Stimulated activated naive CD8-positive, alpha-beta T cell treated with anti-CD3 and anti-CD28 coated beads, Interleukin-15, Interleukin-2, amounts not matched to agents 100 ng/mL and 50 ng/mL, for 24 hours (primary cell): ENCODE measurements around the gene DLEC1.
"Not testable (repeated sequence)": the region's sequence is repeated elsewhere in the genome, so short reads cannot be mapped to it uniquely, and the experiment has no call there.

Experiments
- H3K27ac Mint-ChIP-seq: one replicate; pipeline ENCODE4 v1.8.0; 2021; ENCODE audit warnings: mild to moderate bottlenecking, mixed read lengths
- H3K27me3 Mint-ChIP-seq: one replicate; pipeline ENCODE4 v1.8.0; 2021; ENCODE audit warnings: mixed read lengths
- H3K36me3 Mint-ChIP-seq: one replicate; pipeline ENCODE4 v1.8.0; 2021; ENCODE audit warnings: low read depth, mixed read lengths
- H3K4me1 Mint-ChIP-seq: one replicate; pipeline ENCODE4 v1.8.0; 2021; ENCODE audit warnings: low read depth, mixed read lengths
- H3K4me3 Mint-ChIP-seq: one replicate; pipeline ENCODE4 v1.8.0; 2021; ENCODE audit warnings: mild to moderate bottlenecking, mixed read lengths
- H3K9me3 Mint-ChIP-seq: one replicate; pipeline ENCODE4 v1.8.0; 2021; ENCODE audit warnings: mixed read lengths

DLEC1 gene

GRCh38 chr3:38127611-38128302, 88.7 kb downstream of the DLEC1 start:
- Mint-ChIP-seq H3K9me3 (no peaks in the 10 kb centered on the region), H3K27ac (peak overlapping the region; percentile 41), H3K27me3 (no peaks in the 10 kb centered on the region), H3K4me1 (peaks cover 17% of the 10 kb centered on the region), H3K4me3 (no peak overlapping the region), H3K36me3 (peaks cover 64% of the 10 kb centered on the region)

- peaks cover 62% of the 10 kb centered on the region for H3K36me3 Mint-ChIP-seq
- H3K9me3 Mint-ChIP-seq = no peaks in the 10 kb centered on the region
- H3K27ac Mint-ChIP-seq = no peak overlapping the region
- H3K4me3 Mint-ChIP-seq = no peak overlapping the region
- no peaks in the 10 kb centered on the region for H3K27me3 Mint-ChIP-seq
- peaks cover 14% of the 10 kb centered on the region for H3K4me1 Mint-ChIP-seq
These were observed 89.3 kb downstream of the DLEC1 start for GRCh38 chr3:38128303-38128655.

GRCh38 chr3:38129058-38129457, 90.0 kb downstream of the DLEC1 start:
- Mint-ChIP-seq H3K9me3 (no peaks in the 10 kb centered on the region), H3K27ac (no peak overlapping the region), H3K4me3 (no peak overlapping the region), H3K27me3 (no peaks in the 10 kb centered on the region), H3K4me1 (peaks cover 14% of the 10 kb centered on the region), H3K36me3 (peaks cover 58% of the 10 kb centered on the region)

GRCh38 chr3:38130631-38131065, 91.6 kb downstream of the DLEC1 start:
- Mint-ChIP-seq H3K27me3 (no peaks in the 10 kb centered on the region), H3K27ac (peak overlapping the region; percentile 52), H3K4me3 (no peak overlapping the region), H3K4me1 (peaks cover 28% of the 10 kb centered on the region), H3K9me3 (no peaks in the 10 kb centered on the region), H3K36me3 (peaks cover 54% of the 10 kb centered on the region)

- Mint-ChIP-seq H3K36me3 (peaks cover 54% of the 10 kb centered on the region), H3K4me1 (peaks cover 35% of the 10 kb centered on the region), H3K4me3 (no peak overlapping the region), H3K9me3 (no peaks in the 10 kb centered on the region), H3K27ac (no peak overlapping the region), H3K27me3 (no peaks in the 10 kb centered on the region)
These were observed 92.8 kb downstream of the DLEC1 start for GRCh38 chr3:38131621-38132369.

GRCh38 chr3:38133209-38133556, 94.2 kb downstream of the DLEC1 start:
- H3K27me3 Mint-ChIP-seq = no peaks in the 10 kb centered on the region
- peaks cover 44% of the 10 kb centered on the region for H3K36me3 Mint-ChIP-seq

GRCh38 chr3:38133557-38134405, 94.8 kb downstream of the DLEC1 start:
- Mint-ChIP-seq H3K4me1 (peaks cover 52% of the 10 kb centered on the region), H3K27me3 (no peaks in the 10 kb centered on the region), H3K9me3 (no peaks in the 10 kb centered on the region), H3K4me3 (no peak overlapping the region), H3K36me3 (peaks cover 43% of the 10 kb centered on the region), H3K27ac (no peak overlapping the region)

More at GRCh38 chr3:38133209-38133556, 94.2 kb downstream of the DLEC1 start:
- no peaks in the 10 kb centered on the region for H3K9me3 Mint-ChIP-seq
- no peak overlapping the region for H3K4me3 Mint-ChIP-seq
- peaks cover 48% of the 10 kb centered on the region for H3K4me1 Mint-ChIP-seq
- no peak overlapping the region for H3K27ac Mint-ChIP-seq

- Mint-ChIP-seq H3K4me1 (peaks cover 59% of the 10 kb centered on the region), H3K36me3 (peaks cover 40% of the 10 kb centered on the region), H3K27ac (peak overlapping the region; percentile 88), H3K4me3 (peak overlapping the region; percentile 92)
- H3K9me3 Mint-ChIP-seq, H3K27me3 Mint-ChIP-seq: not testable (repeated sequence)
These were observed 95.6 kb downstream of the DLEC1 start for GRCh38 chr3:38134517-38135143.

- Mint-ChIP-seq H3K36me3 (peaks cover 36% of the 10 kb centered on the region), H3K4me3 (peak overlapping the region; percentile 92), H3K4me1 (peaks cover 63% of the 10 kb centered on the region), H3K27ac (peak overlapping the region; percentile 88)
- not testable (repeated sequence) for H3K9me3 Mint-ChIP-seq, H3K27me3 Mint-ChIP-seq
These were observed 96.7 kb downstream of the DLEC1 start for GRCh38 chr3:38135621-38136277.

- Mint-ChIP-seq H3K4me3 (peak overlapping the region; percentile 92), H3K9me3 (no peaks in the 10 kb centered on the region), H3K27me3 (no peaks in the 10 kb centered on the region), H3K36me3 (peaks cover 37% of the 10 kb centered on the region), H3K27ac (peak overlapping the region; percentile 88), H3K4me1 (peaks cover 67% of the 10 kb centered on the region)
These were observed 97.4 kb downstream of the DLEC1 start for GRCh38 chr3:38136393-38136776.

GRCh38 chr3:38136777-38137614, 98.0 kb downstream of the DLEC1 start, which contains the start of gene ACAA1:
TSS of gene ACAA1 (minus strand) at chr3:38137127. CDS start at chr3:38137035, 92 bp downstream.
- peaks cover 37% of the 10 kb centered on the region for H3K36me3 Mint-ChIP-seq
- peak within 1 kb of the TSS; percentile 95 for H3K27ac Mint-ChIP-seq
- H3K4me3 Mint-ChIP-seq = peak within 1 kb of the TSS; percentile 92
- peaks cover 72% of the 10 kb centered on the region for H3K4me1 Mint-ChIP-seq
- no peaks in the 10 kb centered on the region for H3K9me3 Mint-ChIP-seq
- H3K27me3 Mint-ChIP-seq = no peaks in the 10 kb centered on the region

GRCh38 chr3:38137615-38138348, 98.8 kb downstream of the DLEC1 start:
- Mint-ChIP-seq H3K36me3 (peaks cover 37% of the 10 kb centered on the region), H3K9me3 (no peaks in the 10 kb centered on the region), H3K27me3 (no peaks in the 10 kb centered on the region), H3K4me1 (peaks cover 74% of the 10 kb centered on the region), H3K27ac (peak overlapping the region; percentile 95), H3K4me3 (peak overlapping the region; percentile 92)
